Skeletal muscle tissue (tissue), 4 donors: Measurements from ENCODE around the gene SERTAD3. TPM values are rescaled to one million over a fixed set of nuclear protein-coding genes. Genes with fewer than 3 reads are reported as not detected.
"Not testable (repeated sequence)": the region's sequence is repeated elsewhere in the genome, so short reads cannot be mapped to it uniquely, and the experiment has no call there.

Source experiments
- H3K27ac ChIP-seq: one replicate; pipeline ENCODE4 v1.7.0; 2013; ENCODE audit warnings: mild to moderate bottlenecking, low read depth, low read length, inconsistent platforms
- H3K27me3 ChIP-seq, 3 donors: one replicate each; pipeline ENCODE4 v1.7.0; 2013; ENCODE audit warnings: low read length in 3 of 3; ENCODE audit not compliant: control insufficient read depth in 3 of 3, insufficient read depth in 3 of 3
- H3K36me3 ChIP-seq, 3 donors: one replicate each; pipeline ENCODE4 v1.7.0; 2013; ENCODE audit warnings: low read length in 3 of 3; ENCODE audit not compliant: control insufficient read depth in 3 of 3, insufficient read depth in 3 of 3
- H3K4me1 ChIP-seq, 3 donors: one replicate each; pipeline ENCODE4 v1.7.0; 2013; ENCODE audit warnings: low read length in 3 of 3, mild to moderate bottlenecking in 3 of 3; ENCODE audit not compliant: control insufficient read depth in 3 of 3, insufficient read depth in 3 of 3
- H3K4me3 ChIP-seq, 3 donors: one replicate each; pipeline ENCODE4 v1.7.0; 2013; ENCODE audit warnings: low read length in 3 of 3
- H3K9ac ChIP-seq, 3 donors: one replicate each; pipeline ENCODE4 v1.7.0; 2013; ENCODE audit warnings: low read length in 3 of 3, mild to moderate bottlenecking in 3 of 3, moderate library complexity in 2 of 3, low read depth in 1 of 3
- H3K9me3 ChIP-seq, 3 donors: one replicate each; pipeline ENCODE4 v1.7.0; 2013; ENCODE audit warnings: low read length in 3 of 3; ENCODE audit not compliant: control insufficient read depth in 3 of 3
- total RNA-seq: library from RNA; depleted of rRNA; stranded (reverse); fragments of >200 nt; gene quantifications from one replicate; pipeline ENCODE4 v1.2.3, GENCODE V29; 2014
- donor health status: Osteomylitis.

SERTAD3 gene
- total RNA-seq, 1 donor from 2014 or later: 52.2 TPM

DNA sequence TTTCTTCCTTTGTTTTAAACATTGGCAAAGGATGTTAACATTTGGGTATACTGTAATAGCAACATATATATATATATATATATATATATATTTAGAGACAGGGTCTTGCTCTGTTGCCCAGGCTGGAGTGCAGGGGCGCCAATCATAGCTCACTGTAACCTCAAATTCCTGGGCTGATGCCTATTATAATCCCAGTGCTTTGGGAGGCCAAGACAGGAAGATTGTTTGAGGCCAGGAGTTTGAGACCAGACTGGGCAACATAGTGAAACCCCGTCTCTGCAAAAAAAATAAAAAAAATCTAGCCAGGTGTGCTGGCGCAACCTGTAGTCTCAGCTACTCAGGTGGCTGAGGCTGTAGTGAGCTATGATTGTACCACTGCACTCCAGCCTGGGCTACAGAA is 16.1 kb upstream of the SERTAD3 start:
- Histone ChIP-seq H3K9ac (no peak overlapping the region), H3K9me3 (no peaks in the 10 kb centered on the region), H3K27me3 (no peaks in the 10 kb centered on the region), H3K27ac (no peak overlapping the region), H3K4me3 (no peak overlapping the region), H3K4me1 (peaks cover 11 to 16% (median 13%) of the 10 kb centered on the region in 3 donors), H3K36me3 (peaks cover 9 to 14% (median 13%) of the 10 kb centered on the region in 3 donors)

- Histone ChIP-seq H3K36me3 (peaks cover 9 to 15% (median 14%) of the 10 kb centered on the region in 3 donors), H3K4me3 (no peak overlapping the region), H3K27ac (no peak overlapping the region), H3K4me1 (peaks cover 0 to 5% (median 0%) of the 10 kb centered on the region in 3 donors), H3K9me3 (no peaks in the 10 kb centered on the region), H3K27me3 (no peaks in the 10 kb centered on the region), H3K9ac (no peak overlapping the region)
Observed at GRCh38 chr19:40458597-40458974, 14.5 kb upstream of the SERTAD3 start.

GRCh38 chr19:40457953-40458596 is 13.9 kb upstream of the SERTAD3 start:
- no peak overlapping the region for H3K4me3 ChIP-seq
- no peak overlapping the region for H3K27ac ChIP-seq
- H3K4me1 ChIP-seq: peaks cover 0 to 5% (median 0%) of the 10 kb centered on the region in 3 donors
- H3K9me3 ChIP-seq: no peaks in the 10 kb centered on the region
- H3K27me3 ChIP-seq: no peaks in the 10 kb centered on the region
- H3K9ac ChIP-seq: no peak overlapping the region
- H3K36me3 ChIP-seq: peaks cover 11 to 15% (median 14%) of the 10 kb centered on the region in 3 donors

GRCh38 chr19:40457048-40457447 is 12.9 kb upstream of the SERTAD3 start:
- no peak overlapping the region for H3K27ac ChIP-seq
- H3K27me3 ChIP-seq: no peaks in the 10 kb centered on the region
- no peak overlapping the region for H3K9ac ChIP-seq
- no peaks in the 10 kb centered on the region for H3K9me3 ChIP-seq
- H3K4me1 ChIP-seq: peaks cover 0 to 5% (median 0%) of the 10 kb centered on the region in 3 donors
- peaks cover 13 to 15% (median 14%) of the 10 kb centered on the region in 3 donors for H3K36me3 ChIP-seq
- H3K4me3 ChIP-seq: no peak overlapping the region

DNA sequence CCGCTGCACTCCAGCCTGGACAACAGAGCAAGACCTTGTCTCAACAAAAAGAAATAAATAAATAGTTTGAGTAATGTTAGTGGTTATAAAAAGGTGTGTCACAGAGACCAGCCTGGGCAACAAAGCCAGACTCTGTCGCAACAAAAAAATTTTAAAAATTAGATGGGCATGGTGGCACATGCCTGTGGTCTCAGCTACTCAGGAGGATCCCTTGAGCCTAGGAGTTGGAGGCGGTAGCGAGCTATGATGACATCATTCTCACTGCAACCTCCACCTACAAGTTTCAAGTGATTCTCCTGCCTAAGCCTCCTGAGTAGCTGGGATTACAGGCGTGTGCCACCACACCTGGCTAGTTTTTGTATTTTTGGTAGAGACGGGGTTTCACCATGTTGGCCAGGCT is 9.8 kb upstream of the SERTAD3 start:
- not testable (repeated sequence) for H3K27ac ChIP-seq, H3K4me1 ChIP-seq, H3K4me3 ChIP-seq, H3K9ac ChIP-seq, H3K9me3 ChIP-seq, H3K27me3 ChIP-seq
- peaks cover 16 to 28% (median 18%) of the 10 kb centered on the region in 3 donors for H3K36me3 ChIP-seq

- Histone ChIP-seq H3K4me1 (no peaks in the 10 kb centered on the region), H3K27me3 (no peaks in the 10 kb centered on the region), H3K4me3 (no peak overlapping the region), H3K9ac (no peak overlapping the region), H3K9me3 (no peaks in the 10 kb centered on the region), H3K36me3 (peaks cover 17 to 28% (median 19%) of the 10 kb centered on the region in 3 donors), H3K27ac (no peak overlapping the region)
Observed at GRCh38 chr19:40453151-40453735, 9.1 kb upstream of the SERTAD3 start.

DNA sequence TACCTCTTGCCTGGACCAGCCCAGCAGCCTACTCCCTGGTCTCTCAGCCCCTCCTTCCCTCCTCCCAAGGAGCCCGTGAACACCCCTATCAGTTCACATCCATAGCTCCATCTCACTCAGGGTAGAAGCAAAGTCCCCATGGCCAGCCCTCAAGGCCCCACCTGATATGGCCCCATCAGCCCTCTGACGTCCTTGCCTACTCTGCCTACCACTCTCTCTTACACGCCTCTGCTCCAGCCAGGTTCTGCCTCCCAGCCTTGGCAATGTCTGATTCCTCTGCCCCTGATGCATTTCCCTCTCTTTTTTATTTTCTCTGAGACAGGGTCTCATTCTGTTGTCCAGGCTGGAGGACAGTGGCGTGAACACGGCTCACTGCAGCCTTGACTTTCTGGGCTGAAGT is 7.9 kb upstream of the SERTAD3 start:
- no peaks in the 10 kb centered on the region for H3K4me1 ChIP-seq
- no peak overlapping the region for H3K27ac ChIP-seq
- H3K9me3 ChIP-seq: no peaks in the 10 kb centered on the region
- no peaks in the 10 kb centered on the region for H3K27me3 ChIP-seq
- peaks cover 18 to 27% (median 21%) of the 10 kb centered on the region in 3 donors for H3K36me3 ChIP-seq
- H3K9ac ChIP-seq: no peak overlapping the region
- no peak overlapping the region for H3K4me3 ChIP-seq

DNA sequence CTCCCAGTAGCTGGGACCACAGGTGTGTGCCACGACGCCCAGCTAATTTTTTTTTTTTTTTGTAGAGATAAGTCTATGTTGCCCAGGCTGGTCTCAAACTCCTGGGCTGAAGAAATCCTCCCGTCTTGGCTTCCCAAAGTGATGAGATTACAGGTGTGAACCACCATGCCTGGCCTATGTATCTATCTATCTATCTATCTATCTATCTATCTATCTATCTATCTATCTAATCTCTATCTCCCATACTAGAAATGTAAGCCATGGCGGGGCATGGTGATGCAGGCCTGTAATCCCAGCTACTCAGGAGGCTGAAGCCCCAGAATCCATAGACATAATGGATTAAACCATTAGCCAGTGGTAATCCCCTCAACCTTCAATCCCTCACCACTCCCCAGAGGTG is 6.5 kb upstream of the SERTAD3 start:
- Histone ChIP-seq H3K36me3 (peaks cover 19 to 27% (median 21%) of the 10 kb centered on the region in 3 donors), H3K9me3 (no peaks in the 10 kb centered on the region), H3K27me3 (no peaks in the 10 kb centered on the region), H3K27ac (no peak overlapping the region), H3K9ac (no peak overlapping the region), H3K4me1 (no peaks in the 10 kb centered on the region), H3K4me3 (no peak overlapping the region)

DNA sequence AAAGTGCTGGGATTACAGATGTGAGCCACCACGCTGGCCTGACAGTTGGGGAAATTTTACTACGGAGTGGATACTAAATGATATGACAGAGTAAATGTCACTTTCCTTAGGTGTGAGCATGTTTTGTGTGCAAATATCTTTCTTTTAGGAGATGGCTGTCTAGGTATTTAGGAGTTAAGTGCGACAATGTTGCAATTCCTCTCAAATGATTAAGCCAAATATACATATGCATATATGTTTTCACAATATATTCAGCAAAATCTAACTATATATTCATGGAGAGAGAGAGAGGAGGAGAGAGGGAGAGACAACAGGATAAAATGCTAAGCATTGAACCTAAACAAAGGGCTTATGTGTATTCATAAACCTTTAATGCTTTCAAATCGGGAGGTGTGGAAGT is 5.4 kb upstream of the SERTAD3 start:
- Histone ChIP-seq H3K4me3 (no peak overlapping the region), H3K27me3 (no peaks in the 10 kb centered on the region), H3K27ac (no peak overlapping the region), H3K4me1 (peaks cover 3 to 6% (median 3%) of the 10 kb centered on the region in 3 donors), H3K36me3 (peaks cover 17 to 27% (median 19%) of the 10 kb centered on the region in 3 donors), H3K9me3 (no peaks in the 10 kb centered on the region), H3K9ac (no peak overlapping the region)

GRCh38 chr19:40446263-40446784 is 2.2 kb upstream of the SERTAD3 start:
- Histone ChIP-seq H3K9ac (no peak overlapping the region), H3K36me3 (peaks cover 22 to 31% (median 22%) of the 10 kb centered on the region in 3 donors), H3K27ac (no peak overlapping the region), H3K9me3 (no peaks in the 10 kb centered on the region), H3K27me3 (no peaks in the 10 kb centered on the region), H3K4me3 (no peak overlapping the region), H3K4me1 (peaks cover 18 to 20% (median 19%) of the 10 kb centered on the region in 3 donors)
